GM19035 (cell line): Measurements from ENCODE around the gene KRTAP2-3.
"Not testable (repeated sequence)": the region's sequence is repeated elsewhere in the genome, so short reads cannot be mapped to it uniquely, and the experiment has no call there.

Experiments used
- ATAC-seq: cut with Tn5 transposase; IDR thresholded peaks from one replicate; pipeline ENCODE4 v1.9.1; 2021; ENCODE audit not compliant: unreplicated experiment

KRTAP2-3 gene

DNA sequence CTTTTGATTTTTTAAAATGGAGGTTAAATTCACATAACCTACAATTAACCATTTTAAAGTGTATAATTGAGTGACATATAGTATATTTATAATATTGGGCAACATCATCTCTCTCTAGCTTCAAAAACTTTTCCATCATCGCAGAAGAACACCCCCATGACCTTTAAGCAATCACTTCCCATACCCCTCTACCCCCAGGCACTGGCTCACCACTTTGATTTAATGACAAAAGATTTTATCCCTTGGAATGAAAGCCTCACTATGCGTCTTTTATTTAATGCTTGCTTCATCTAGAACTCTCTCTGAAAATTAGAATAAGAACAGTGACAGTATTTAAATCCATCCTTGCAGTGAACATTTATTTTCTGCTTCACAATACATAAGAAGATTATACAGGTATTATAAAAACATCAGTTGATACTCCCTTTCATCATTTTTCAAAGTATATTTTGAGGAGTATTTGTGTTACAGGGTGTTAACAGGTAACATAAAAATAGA, 22.0 kb downstream of the KRTAP2-3 start:
- ATAC-seq = no peak

DNA sequence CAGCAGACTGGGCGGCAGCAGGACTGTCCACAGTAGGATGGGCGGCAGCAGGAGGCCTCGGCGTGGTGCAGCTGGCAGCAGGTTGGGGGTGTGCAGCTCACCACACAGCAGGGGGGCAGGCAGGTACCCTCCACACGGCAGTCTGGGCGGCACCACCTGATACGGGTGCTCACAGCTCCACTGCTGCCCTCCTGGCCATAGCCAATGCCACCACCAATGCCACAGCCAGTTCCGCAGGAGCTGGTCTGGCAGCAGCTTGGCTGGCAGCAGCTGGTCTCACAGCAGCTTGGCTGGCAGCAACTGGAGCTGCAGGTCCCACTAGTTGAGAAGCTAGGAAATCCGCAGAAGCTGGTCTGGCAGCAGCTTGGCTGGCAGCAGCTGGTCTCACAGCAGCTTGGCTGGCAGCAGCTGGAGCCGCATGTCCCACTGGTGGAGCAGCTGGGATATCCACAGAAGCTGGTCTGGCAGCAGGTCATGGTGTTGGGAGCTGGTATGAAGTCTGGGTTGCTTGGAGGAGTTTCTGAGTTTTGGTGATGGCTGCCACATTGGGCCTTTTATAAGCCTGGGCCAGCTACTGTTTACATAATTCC, 25.5 kb downstream of the KRTAP2-3 start, which contains the start of gene KRTAP1-3:
Gene KRTAP1-3, minus strand, starts transcription at position 529 of the 590 bp plus-strand sequence. Its CDS starts 53 bp downstream, at position 476.
- not testable (repeated sequence) for ATAC-seq

DNA sequence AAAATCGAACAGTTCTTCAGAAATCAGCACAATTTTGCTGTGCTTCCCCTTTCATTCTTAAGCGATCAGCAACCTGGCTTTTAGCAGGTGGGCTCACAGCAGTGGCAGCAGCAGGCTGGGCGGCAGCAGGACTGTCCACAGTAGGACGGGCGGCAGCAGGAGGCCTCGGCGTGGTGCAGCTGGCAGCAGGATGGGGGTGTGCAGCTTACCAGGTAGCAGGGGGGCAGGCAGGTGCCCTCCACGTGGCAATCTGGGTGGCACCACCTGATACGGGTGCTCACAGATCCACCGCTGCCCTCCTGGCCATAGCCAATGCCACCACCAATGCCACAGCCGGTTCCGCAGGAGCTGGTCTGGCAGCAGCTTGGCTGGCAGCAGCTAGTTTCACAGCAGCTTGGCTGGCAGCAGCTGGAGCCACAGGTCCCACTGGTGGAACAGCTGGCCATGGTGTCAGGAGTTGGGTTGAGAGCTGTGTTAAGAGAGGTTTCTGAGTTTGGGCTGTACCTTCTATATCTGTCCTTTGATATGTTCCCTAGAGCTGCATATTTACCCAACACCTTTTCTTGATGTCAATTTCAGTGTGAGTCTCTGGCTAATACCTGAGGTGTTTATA, 30.2 kb downstream of the KRTAP2-3 start, which contains the start of gene KRTAP1-4:
Gene KRTAP1-4, minus strand, starts transcription at position 563 of the 613 bp plus-strand sequence. Its CDS starts 117 bp downstream, at position 446.
- ATAC-seq = no peak

GRCh38 chr17:41026715-41027471, 33.0 kb downstream of the KRTAP2-3 start, which contains the start of gene KRTAP1-5:
KRTAP1-5 (minus strand) TSS chr17:41027208; CDS start chr17:41027155, 53 bp downstream.
- no peak for ATAC-seq

DNA sequence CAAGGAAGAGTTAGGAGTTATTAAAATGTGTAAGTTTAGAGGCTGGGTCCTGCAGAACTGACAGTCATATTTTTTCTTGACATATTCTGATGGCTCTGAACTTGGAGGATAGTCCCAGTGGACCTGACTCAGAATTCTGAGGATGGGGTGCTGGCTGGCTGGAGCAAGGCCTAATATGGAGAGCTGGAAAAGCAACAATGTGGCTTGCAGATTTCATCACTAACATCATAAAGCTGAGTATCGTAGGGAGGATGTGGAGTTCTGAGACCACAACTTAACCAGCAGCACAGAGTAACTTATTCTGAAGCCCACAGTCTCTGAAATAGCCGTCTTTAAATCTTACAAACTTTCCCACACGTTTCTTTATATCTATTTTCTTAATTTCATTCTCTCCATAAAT, 35.2 kb downstream of the KRTAP2-3 start:
- ATAC-seq = no peak

GRCh38 chr17:41020336-41020735, 39.6 kb downstream of the KRTAP2-3 start:
- ATAC-seq = no peak

- no peak for ATAC-seq
Observed at GRCh38 chr17:41019415-41019814, 40.5 kb downstream of the KRTAP2-3 start.

DNA sequence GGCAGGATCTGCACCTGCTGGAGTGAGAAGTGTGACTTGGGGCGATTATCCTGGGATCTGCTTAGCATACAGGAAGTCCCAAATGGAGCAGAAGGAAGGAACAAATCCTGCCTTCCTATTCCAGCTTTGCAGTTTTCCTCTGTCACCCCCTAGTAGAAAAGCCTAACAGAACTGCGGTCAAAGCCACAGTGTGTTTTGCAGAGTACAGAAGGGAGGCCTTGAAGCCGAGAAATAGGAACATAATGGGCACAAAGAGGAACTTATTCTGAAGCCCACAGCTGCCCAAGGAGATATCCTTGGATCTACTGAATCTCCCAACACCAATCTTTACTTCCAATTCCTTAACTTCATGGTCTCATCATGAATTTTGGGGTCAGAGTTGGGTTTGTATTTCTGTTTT, 41.4 kb downstream of the KRTAP2-3 start:
- ATAC-seq = no peak

DNA sequence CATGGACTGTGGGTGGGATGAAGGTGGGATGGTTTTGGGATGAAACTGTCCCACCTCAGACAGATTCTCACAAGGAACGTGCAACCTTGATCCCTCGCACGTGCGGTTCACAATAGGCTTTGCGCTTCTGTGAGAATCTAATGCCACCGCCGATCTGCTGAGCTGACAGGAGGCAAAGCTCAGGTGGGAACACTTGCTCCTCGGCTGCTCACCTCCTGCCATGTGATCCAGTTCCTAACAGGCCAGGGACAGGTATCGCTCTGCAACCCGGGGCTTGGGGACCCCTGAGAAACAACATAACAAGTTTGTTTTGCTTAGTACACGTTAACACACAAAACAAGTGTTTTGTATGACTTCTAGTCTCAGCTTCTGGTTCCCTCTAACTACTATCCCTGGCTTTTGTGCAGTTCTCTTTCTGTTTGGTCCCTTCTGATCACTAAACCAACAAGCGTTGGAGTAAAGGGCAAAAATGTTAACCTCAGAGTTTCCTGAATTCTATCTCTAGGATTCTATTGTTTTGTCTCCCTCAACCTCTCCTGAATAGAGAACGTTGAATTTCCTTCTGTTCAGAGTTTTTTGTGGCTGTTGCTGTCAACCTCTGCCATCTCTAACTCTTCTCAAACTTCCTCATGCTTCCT, 43.2 kb downstream of the KRTAP2-3 start:
- no peak for ATAC-seq

GRCh38 chr17:41015454-41015853, 44.5 kb downstream of the KRTAP2-3 start:
- ATAC-seq = no peak

GRCh38 chr17:41013606-41014005, 46.3 kb downstream of the KRTAP2-3 start:
- ATAC-seq = no peak

GRCh38 chr17:41013181-41013580, 46.7 kb downstream of the KRTAP2-3 start:
- no peak for ATAC-seq

- ATAC-seq = no peak
Observed at GRCh38 chr17:41012326-41013120, 47.4 kb downstream of the KRTAP2-3 start.

- ATAC-seq = no peak
Observed at GRCh38 chr17:41010441-41010840, 49.5 kb downstream of the KRTAP2-3 start.

GRCh38 chr17:41009936-41010335, 50.0 kb downstream of the KRTAP2-3 start:
- ATAC-seq = no peak

DNA sequence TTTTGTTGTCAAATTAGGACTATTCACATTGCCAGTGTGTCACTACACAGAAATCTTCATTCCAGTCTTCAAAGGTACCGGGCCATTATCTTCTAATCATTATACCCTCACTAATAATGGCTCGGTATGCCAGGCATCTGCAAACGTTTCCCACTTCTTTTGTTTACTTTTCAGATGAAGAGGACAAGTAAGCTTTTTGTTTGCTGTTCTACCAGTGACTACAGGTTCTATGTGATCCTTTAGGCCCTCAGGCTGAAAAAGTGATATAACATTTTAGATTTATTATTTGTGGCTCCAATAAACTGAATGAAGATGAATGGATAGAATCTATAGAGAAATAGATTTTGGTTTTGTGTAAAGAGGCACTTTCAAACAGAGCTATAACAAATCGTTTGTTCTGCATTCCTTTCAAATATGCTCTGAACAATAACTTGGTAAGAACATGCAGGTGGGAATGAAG, 50.6 kb downstream of the KRTAP2-3 start:
- ATAC-seq = no peak
